ENCODE measurements around the gene CACNA1S. TPM values are rescaled to one million over a fixed set of nuclear protein-coding genes. Genes with fewer than 3 reads are reported as not detected.

CACNA1S gene
- total RNA-seq, 2 donors from 2014 or later: not detected

DNA sequence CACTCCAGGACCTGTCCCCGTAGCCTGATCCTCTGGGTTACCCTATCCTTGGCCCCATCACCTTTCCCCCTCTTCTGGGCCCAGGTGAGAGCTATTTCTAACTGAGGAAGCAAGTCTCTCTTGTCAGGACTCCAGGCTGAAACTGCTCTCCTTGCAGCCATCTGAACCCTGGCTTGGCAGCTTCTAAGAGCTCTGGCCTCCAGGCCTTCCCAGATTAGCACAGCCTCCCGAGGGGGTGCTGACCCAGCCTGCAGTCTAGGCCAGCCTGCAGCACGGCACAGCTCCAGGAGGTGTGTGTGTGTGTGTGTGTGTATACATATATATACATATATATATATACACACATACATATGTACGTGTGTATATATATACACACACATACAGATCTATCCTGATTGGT, 17.4 kb downstream of the CACNA1S start:
- no peaks in the 10 kb centered on the region for H3K4me1 ChIP-seq
- H3K9me3 ChIP-seq: no peaks in the 10 kb centered on the region
- no peak overlapping the region for H3K4me3 ChIP-seq
- no peak for DNase-seq (ENCODE audit: low spot score)
- no peaks in the 10 kb centered on the region for H3K36me3 ChIP-seq
- no peak overlapping the region for H3K27ac ChIP-seq
- TF ChIP-seq, protein P1, sequence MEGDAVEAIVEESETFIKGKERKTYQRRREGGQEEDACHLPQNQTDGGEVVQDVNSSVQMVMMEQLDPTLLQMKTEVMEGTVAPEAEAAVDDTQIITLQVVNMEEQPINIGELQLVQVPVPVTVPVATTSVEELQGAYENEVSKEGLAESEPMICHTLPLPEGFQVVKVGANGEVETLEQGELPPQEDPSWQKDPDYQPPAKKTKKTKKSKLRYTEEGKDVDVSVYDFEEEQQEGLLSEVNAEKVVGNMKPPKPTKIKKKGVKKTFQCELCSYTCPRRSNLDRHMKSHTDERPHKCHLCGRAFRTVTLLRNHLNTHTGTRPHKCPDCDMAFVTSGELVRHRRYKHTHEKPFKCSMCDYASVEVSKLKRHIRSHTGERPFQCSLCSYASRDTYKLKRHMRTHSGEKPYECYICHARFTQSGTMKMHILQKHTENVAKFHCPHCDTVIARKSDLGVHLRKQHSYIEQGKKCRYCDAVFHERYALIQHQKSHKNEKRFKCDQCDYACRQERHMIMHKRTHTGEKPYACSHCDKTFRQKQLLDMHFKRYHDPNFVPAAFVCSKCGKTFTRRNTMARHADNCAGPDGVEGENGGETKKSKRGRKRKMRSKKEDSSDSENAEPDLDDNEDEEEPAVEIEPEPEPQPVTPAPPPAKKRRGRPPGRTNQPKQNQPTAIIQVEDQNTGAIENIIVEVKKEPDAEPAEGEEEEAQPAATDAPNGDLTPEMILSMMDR (IDR thresholded peaks at IDR 0.05): no peak
- H3K27me3 ChIP-seq: no peaks in the 10 kb centered on the region

DNA sequence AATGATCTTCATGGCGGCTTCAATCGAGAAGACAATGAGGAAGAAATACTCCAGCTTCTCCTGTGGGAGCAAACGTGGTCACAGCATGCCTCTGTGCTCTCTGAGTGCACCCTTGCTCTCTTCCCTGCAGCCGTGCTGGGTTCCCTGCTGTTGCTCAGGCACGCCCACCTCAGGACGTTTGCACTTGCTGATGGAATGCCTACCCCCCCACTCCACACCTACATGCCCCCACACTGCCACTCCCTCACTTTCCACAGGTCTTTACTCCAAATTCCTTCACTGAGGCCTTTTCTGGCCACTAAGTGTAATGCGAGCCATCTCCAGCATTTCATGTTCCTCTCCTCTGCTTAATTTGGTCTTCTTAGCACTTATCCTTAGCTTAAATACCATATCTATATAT, 18.3 kb downstream of the CACNA1S start:
- H3K36me3 ChIP-seq: no peaks in the 10 kb centered on the region
- H3K9me3 ChIP-seq: no peaks in the 10 kb centered on the region
- TF ChIP-seq, protein P1 (IDR thresholded peaks at IDR 0.05): no peak
- no peak for DNase-seq (ENCODE audit: low spot score)
- no peaks in the 10 kb centered on the region for H3K4me1 ChIP-seq
- no peaks in the 10 kb centered on the region for H3K27me3 ChIP-seq
- H3K27ac ChIP-seq: no peak overlapping the region
- no peak overlapping the region for H3K4me3 ChIP-seq

DNA sequence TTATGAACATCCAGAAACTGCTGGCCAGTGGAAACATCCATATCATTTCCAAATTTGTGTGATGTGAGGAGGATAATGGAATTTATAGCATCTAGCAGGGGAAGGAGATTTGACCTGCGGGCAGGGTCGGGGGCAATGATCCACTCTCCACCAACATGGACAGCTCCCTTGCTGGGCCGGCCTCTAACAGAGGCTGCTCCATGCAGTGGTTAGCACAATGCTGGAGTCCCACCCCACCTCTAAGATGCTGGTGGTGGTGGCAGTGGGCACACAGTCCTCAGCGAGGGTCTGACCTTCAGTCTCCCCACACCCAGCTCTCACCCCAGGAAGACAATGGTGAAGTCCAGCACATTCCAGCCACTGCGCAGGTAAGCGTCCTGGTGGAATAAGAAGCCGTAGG, 18.7 kb downstream of the CACNA1S start:
- Histone ChIP-seq H3K4me1 (no peaks in the 10 kb centered on the region), H3K27me3 (no peaks in the 10 kb centered on the region)

DNA sequence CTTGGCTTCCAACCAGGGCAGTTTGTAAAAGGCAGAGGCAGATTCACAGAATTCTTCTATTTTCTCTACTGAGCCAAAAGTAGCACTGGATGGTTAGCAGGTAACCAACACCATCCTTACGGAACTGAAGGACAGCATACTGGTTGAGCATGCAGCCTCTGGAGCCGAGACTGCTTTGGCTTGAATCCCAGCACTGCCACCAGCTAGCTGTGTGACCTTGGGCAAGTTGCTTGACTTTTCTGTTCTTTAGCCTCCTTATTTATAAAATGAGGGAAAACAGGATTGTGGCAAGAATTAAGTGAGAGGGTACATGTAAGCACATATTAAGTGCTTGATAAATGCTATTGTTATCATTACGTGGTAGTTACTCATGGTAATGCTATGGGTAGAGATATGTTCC, 19.5 kb downstream of the CACNA1S start:
- no peak overlapping the region for H3K27ac ChIP-seq
- no peaks in the 10 kb centered on the region for H3K4me1 ChIP-seq

More for the DNA sequence above, 18.7 kb downstream of the CACNA1S start:
- H3K36me3 ChIP-seq: no peaks in the 10 kb centered on the region
- DNase-seq (ENCODE audit: low spot score): no peak
- no peak overlapping the region for H3K27ac ChIP-seq
- H3K9me3 ChIP-seq: no peaks in the 10 kb centered on the region
- H3K4me3 ChIP-seq: no peak overlapping the region
- TF ChIP-seq, protein P1 (IDR thresholded peaks at IDR 0.05): no peak

DNA sequence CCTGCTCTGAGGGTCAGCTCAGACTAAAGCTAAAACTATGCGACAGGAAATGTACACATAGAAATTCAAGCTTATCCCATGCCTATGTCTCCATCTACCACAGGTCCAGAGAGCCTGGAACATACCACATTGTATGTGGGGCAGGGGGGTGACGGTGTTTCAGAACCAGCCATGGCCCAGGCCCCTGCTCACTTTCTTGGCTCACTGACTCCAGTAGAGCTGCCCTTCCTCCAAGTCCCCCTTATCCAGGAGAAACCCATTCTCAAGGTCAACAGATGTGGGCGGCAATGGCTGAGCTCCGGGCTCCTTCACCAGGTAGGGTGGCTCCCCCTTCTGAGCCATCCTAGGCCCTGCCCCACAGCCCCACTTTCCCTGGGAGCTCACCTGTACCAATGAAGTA, 21.0 kb downstream of the CACNA1S start:
- DNase-seq (ENCODE audit: low spot score): no peak
- Histone ChIP-seq H3K4me3 (no peak overlapping the region), H3K4me1 (no peaks in the 10 kb centered on the region), H3K27me3 (no peaks in the 10 kb centered on the region), H3K9me3 (no peaks in the 10 kb centered on the region), H3K27ac (no peak overlapping the region), H3K36me3 (no peaks in the 10 kb centered on the region)
- TF ChIP-seq, protein P1 (IDR thresholded peaks at IDR 0.05): no peak

More for the DNA sequence above, 19.5 kb downstream of the CACNA1S start:
- DNase-seq (ENCODE audit: low spot score): no peak
- no peak overlapping the region for H3K4me3 ChIP-seq
- no peaks in the 10 kb centered on the region for H3K9me3 ChIP-seq
- TF ChIP-seq, protein P1 (IDR thresholded peaks at IDR 0.05): no peak
- H3K27me3 ChIP-seq: no peaks in the 10 kb centered on the region
- H3K36me3 ChIP-seq: no peaks in the 10 kb centered on the region

DNA sequence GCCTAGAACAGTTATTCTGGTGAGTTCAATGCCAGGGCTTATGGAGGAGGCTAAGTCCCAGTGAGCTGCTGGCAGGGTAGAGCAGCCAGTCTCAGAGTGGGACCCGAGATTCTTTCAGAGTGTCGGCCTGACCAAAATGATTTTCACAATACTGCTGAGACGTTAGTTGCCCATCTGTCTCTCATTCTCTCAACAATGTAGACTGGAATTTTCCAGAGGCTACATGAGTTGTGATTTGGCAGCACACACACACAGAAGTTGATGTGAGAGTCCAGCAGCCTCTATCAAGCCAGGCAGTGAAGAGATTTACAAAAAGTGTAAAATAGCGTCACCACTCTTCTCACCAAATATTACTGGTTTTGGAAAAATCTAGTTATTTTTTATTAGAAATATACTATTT, 21.7 kb downstream of the CACNA1S start:
- no peak for DNase-seq (ENCODE audit: low spot score)
- no peaks in the 10 kb centered on the region for H3K9me3 ChIP-seq
- H3K4me1 ChIP-seq: no peaks in the 10 kb centered on the region
- no peak overlapping the region for H3K27ac ChIP-seq
- TF ChIP-seq, protein P1 (IDR thresholded peaks at IDR 0.05): no peak
- no peak overlapping the region for H3K4me3 ChIP-seq
- no peaks in the 10 kb centered on the region for H3K36me3 ChIP-seq
- no peaks in the 10 kb centered on the region for H3K27me3 ChIP-seq

All from right atrium auricular region (tissue), 2 donors.